Upper lobe of left lung (tissue), 4 donors: Measurements from ENCODE around the gene MOAP1.
"Not testable (repeated sequence)": the region's sequence is repeated elsewhere in the genome, so short reads cannot be mapped to it uniquely, and the experiment has no call there.

Experiments
- EP300 ChIP-seq, 4 donors: sonication (generic); formaldehyde crosslinking; IDR thresholded peaks; one replicate each; pipeline ENCODE4 v1.5.1; 2017; ENCODE audit warnings: antibody characterized with exemption in 4 of 4, control low read depth in 2 of 4
- POLR2A ChIP-seq, 4 donors: fragments of 450-650 bp; IDR thresholded peaks; one replicate each; pipeline ENCODE4 v1.5.1; 2016 to 2017; ENCODE audit warnings: antibody characterized with exemption in 4 of 4, mild to moderate bottlenecking in 2 of 4
- POLR2AphosphoS5 ChIP-seq, 2 donors: sonication (generic); formaldehyde crosslinking; IDR thresholded peaks; one replicate each; pipeline ENCODE4 v1.5.1; 2017; ENCODE audit warnings: antibody characterized with exemption in 2 of 2
- TF ChIP-seq, protein P1 (sequence below), 6 experiments: fragments of 450-650 bp in 4 of 6; fragments of 200-600 bp in 2 of 6; sonication (generic) in 2 of 6; IDR thresholded peaks; one replicate each; pipeline ENCODE4 v1.5.1; 2016 to 2019; ENCODE audit warnings: antibody characterized with exemption in 6 of 6

- TF ChIP-seq POLR2A, POLR2AphosphoS5, EP300 (IDR thresholded peaks at IDR 0.05): not testable (repeated sequence)
- TF ChIP-seq, protein P1, sequence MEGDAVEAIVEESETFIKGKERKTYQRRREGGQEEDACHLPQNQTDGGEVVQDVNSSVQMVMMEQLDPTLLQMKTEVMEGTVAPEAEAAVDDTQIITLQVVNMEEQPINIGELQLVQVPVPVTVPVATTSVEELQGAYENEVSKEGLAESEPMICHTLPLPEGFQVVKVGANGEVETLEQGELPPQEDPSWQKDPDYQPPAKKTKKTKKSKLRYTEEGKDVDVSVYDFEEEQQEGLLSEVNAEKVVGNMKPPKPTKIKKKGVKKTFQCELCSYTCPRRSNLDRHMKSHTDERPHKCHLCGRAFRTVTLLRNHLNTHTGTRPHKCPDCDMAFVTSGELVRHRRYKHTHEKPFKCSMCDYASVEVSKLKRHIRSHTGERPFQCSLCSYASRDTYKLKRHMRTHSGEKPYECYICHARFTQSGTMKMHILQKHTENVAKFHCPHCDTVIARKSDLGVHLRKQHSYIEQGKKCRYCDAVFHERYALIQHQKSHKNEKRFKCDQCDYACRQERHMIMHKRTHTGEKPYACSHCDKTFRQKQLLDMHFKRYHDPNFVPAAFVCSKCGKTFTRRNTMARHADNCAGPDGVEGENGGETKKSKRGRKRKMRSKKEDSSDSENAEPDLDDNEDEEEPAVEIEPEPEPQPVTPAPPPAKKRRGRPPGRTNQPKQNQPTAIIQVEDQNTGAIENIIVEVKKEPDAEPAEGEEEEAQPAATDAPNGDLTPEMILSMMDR (IDR thresholded peaks at IDR 0.05): not testable (repeated sequence)
These were observed 15.1 kb downstream of the MOAP1 start for GRCh38 chr14:93169619-93170018.
